Endothelial cell of hepatic sinusoid (primary cell): ENCODE data around the gene UBE2O.
"Not testable (repeated sequence)": the region's sequence is repeated elsewhere in the genome, so short reads cannot be mapped to it uniquely, and the experiment has no call there.

ENCODE experiments used
- in situ Hi-C: cut with HindIII; loops from 2 replicates; pipeline ENCODE4 v1.10.0; 2017; ENCODE audit warnings: low sequenced_read_pairs

UBE2O gene

GRCh38 chr17:76381633-76382350 is 71.2 kb downstream of the UBE2O start:
- in situ Hi-C loops, result no loop called here

- in situ Hi-C loops, result no loop called here
These were observed 73.1 kb downstream of the UBE2O start for GRCh38 chr17:76379646-76380376.

GRCh38 chr17:76379275-76379641 is 73.7 kb downstream of the UBE2O start:
- in situ Hi-C loops, result no loop called here

DNA sequence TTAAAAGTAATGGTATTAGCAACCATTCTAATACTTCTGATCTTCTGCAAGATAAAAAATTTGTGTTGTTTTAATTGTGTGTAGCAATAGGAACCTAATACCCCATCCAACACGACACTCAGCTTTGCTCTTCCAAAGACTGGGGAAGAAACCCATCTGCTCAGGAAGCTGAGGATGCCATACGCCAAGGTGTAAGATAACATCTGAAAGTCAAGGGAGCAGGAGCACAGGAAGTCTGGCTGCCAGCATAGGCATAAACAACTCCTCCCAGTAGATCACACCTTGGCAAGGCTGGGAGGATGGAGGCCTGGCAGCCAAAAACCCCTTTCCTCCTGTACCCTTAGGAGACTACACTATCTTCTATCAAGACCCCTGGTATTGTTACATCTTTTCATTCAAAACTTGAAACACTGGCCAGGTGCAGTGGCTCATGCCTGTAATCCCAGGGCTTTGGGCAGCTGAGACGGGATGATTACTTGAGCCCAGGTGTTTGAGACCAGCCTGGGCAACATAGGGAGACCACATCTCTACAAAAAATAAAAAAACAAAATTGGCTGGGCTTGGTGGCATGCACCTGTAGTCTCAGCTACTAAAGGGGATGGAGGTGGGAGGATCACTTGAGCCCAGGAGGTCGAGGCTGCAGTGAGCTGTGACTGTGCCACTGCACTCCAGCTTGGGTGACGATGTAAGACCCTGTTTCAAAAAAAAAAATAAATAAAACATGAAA is 74.2 kb downstream of the UBE2O start:
- in situ Hi-C loops, result no loop called here

GRCh38 chr17:76376318-76377133 is 76.4 kb downstream of the UBE2O start:
- in situ Hi-C loops, result no loop called here

DNA sequence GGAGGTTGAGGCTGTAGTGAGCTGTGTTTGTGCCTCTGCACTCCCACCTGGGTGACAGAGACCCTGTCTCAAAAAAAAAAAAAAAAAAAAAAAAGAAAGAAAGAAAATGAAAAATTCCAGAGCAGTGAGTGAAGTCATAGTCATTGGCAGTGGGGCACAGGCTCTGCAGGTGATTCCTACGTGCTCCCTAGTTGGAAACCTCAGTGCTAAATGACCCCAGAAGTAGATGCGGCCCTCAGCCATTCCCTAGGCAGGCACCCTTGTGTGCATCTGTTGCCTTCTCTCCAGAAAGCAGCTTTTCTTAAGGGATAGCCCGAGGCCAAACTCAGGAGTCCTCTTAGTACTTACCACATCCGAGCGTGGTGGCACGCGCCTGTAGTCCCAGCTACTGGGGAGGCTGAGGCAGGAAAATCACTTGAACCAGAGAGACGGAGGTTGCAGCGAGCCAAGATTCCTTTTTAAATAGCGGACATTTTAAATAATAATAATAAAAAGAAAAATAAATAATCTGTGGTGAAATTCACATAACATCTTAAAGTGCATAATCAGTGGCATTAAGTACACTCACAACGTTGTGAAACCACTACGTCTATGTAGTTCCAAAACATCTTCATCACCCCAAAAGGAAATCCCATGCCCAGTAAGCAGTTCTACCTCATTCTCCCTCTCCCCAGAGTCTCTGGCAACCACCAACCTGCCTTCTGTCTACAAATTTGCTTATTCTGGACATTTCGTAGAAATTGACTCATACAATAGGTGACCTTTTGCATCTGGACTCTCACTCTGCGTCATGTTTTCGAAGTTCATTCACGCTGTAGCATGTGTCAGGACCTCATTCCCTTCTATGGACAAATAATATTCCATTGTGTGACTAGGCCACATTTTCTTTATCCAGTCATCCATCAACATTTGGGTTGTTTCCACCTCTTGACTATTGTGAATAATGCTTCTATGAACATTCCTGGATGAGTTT is 81.0 kb downstream of the UBE2O start:
- in situ Hi-C loops, result no loop called here

DNA sequence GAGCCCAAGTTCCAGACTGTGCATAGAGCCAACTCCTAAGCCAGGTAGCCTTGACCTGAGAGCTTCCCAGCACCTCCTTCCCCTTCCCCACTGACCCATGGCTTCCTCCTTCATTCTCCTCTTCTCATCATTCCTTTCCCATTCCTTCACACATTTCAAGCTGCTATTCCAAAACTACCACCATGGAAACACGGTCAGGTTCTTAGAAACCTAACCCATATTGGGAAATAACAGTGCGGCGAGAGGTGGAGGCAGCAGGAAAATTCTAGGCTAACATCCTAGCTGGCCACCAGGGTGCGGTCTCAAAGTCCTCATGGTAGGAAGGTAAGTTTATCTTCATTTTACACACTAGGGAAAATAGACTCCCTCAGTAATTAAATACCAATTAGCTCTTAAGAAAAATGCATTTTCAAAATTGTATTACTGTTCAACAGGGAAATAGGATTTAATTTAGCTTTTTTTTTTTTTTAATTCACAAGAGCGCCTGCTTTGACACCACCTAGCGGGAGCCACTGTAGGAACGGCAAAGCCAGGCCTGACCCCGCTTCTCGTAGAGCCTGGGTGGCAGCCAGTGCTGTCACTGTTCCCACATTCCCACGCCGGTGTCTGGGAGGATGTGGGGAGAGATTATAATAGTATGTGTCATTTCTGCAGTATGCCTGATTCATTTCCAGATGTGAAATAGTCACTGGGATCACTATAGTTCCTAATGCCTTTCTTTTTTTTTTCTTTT is 82.5 kb downstream of the UBE2O start:
- in situ Hi-C loops, result no loop called here

DNA sequence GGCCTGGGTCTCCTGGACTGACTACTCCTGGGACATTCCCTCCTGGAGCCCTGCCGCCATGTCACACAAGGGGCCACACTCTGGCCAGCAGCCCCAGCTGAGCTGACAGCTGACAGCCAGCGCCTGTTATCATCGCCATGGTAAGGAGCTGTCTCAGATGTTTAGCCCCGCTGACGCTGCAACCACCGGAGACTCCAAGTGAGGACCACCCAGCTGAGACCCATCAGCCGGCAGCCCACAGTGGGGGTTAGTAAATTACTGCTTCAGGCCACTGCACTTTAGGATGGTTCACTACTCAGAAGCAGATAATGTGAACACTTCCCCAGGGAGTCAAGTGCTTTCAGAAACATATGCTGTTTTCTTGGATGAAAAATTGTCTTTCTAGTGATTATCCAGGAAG is 83.1 kb downstream of the UBE2O start:
- in situ Hi-C loops, result no loop called here

DNA sequence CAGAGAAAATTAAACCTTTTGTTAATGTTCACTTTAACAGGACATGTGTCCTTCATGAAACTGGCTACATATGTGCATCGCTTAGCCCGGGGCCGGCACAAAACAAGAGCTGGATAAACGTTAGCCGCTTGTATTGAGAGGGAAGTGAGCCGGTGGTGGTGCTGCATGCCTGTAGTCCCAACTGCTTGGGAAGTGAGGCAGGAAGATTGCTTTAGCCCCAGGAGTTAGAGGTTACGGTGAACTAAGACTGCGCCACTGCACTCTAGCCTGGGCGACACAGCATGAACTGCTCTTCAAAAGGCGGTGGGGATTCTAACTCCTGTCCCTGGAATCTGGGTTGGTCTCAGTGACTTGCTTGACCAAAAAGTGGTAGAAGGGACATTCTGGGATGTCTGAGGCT is 83.6 kb downstream of the UBE2O start:
- in situ Hi-C loops, result no loop called here

DNA sequence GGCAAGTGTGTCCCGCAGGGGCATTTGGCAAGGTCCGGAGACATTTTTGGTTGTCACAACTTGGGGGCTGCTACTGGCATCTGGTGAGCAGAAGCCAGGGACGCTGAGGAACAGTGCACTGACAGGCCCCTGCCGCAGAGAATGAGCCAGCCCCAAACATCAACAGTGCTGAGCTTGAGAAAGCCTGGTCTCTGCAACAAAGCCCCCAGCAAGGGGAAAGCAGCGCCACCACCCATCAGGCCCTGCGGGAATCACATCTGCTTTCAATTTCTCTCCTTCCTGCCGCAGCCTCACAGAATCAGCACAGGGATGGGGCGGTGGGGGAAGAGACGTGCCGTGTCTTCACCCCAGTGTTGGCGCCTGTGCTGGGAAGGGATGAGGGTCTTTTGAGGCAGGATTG is 84.4 kb downstream of the UBE2O start:
- in situ Hi-C loops, result no loop called here

DNA sequence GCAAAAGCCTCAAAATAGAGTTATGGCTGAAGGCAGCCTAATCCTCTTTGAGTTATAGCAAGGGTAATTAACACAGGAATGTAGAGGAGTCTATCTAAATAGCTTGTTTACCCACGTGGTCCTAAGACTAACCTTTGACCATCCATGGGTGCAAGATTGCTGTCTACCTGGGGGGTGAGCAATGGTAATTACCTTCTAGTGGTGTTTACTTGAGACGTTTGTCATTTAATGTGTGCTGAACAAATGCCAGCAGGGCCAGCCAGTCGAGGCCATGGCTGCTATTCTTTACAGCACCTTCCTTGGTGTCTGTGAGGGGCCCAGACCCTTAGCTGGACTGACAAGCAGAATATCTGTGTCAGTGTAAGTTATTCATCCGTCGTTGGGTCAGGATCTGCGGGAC is 85.3 kb downstream of the UBE2O start:
- in situ Hi-C loops, result no loop called here

- in situ Hi-C loops, result no loop called here
These were observed 86.7 kb downstream of the UBE2O start for GRCh38 chr17:76366247-76366646.

GRCh38 chr17:76365256-76365903 is 87.6 kb downstream of the UBE2O start:
- in situ Hi-C loops, result no loop called here

DNA sequence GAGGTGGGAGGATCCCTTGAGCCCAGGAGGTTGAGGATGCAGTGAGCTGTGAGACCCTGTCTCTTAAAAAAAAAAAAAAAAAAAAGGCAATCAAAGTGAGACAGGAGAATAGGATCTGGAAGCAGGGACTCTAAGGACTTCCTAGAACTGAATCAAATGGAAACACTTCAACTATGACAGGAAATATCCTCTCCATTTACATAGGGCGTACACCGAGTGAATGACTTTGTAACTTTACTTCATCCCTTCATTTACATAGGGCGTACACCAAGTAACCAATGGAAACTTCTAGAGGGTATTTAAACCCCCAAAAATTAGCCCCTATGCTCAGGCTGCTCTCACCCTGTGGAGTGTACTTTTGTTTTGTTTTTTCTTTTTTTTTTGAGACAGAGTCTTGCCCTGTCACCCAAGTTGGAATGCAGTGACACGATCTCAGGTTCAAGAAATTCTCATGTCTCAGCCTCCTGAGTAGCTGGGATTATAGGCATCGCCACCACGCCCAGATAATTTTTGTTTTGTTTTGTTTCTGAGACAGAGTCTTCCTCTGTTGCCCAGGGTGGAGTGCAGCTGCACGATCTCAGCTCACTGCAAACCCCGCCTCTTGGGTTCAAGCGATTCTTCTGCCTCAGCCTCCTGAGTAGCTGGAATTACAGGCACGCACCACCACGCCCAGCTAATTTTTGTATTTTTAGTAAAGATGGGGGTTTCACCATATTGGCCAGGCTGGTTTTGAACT is 89.7 kb downstream of the UBE2O start:
- in situ Hi-C loops, result no loop called here

DNA sequence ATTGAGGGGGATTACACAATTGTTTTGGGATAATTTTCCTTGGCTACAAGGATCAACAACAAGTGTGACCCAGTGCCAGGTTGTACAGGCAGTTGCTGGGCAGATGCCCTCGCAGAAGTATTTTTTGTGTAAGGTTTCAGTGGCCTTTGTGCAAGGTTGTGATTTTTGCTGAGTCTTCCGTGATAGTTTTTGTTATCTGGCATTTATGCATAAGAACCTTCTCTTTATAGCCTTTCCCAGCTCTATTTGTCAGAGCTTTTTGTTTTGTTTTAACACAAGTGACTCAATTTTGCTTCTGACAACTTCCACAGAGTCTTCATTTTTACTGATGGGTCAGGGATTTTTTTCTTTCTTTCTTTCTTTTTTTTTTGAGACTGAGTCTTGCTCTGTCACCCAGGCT is 92.5 kb downstream of the UBE2O start:
- in situ Hi-C loops, result no loop called here

- in situ Hi-C loops, result not testable (repeated sequence)
These were observed 93.2 kb downstream of the UBE2O start for GRCh38 chr17:76359776-76360175.

GRCh38 chr17:76359375-76359774 is 93.6 kb downstream of the UBE2O start:
- in situ Hi-C loops, result no loop called here

GRCh38 chr17:76357597-76358158 is 95.3 kb downstream of the UBE2O start:
- in situ Hi-C loops, result no loop called here
